Stimulated activated CD4-positive, alpha-beta T cell treated with anti-CD3 and anti-CD28 coated beads, TNF-alpha, amount 100 ng/mL, for 48 hours (primary cell): ENCODE results near the gene GRK5.
"Not testable (repeated sequence)": the region's sequence is repeated elsewhere in the genome, so short reads cannot be mapped to it uniquely, and the experiment has no call there.

Source experiments
- DNase-seq, 3 donors: peaks; one replicate each; pipeline ENCODE4 v3.0.0-alpha.2; 2020; ENCODE audit warnings: low read depth in 3 of 3

GRK5 gene

DNA sequence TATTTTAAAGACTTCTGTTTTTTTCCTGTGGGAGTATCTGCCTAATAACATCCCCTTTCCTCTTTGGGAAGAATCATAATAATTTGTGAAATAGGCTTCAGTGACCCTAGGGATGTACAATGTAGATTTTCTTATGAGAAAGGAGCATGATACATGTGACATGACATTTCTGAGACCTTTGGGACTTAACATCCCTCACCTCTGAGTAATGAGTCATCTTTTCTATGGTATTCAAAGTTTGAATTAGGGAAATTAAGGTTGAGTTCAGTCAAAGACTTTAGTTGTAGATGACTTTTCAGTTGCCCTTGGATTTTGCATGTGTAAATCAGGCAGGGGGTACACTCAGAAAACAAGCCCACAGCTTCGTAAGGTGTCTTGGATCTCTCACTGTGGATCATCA, 14.3 kb downstream of the GRK5 start:
- DNase-seq, result no peak

DNA sequence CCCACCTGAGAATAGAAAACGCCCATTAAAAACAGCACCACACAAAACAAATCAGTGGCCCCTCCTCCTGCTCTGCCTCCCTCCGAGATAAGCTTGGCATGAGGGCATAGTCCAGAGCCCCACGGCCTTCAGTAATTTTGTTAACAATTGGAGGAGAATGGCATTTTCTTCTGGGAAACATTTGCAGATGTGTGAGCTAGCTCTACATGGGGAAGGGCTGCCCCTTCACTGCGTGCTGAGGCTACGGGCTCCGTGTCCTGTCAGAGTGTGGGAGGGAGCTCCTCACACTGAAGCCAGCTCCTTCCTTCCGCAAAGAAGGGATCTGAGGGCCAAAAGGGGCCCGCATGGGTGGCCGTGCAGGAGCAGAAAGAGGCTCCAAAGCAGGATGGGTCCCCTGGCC, 15.2 kb downstream of the GRK5 start:
- no peak for DNase-seq

DNA sequence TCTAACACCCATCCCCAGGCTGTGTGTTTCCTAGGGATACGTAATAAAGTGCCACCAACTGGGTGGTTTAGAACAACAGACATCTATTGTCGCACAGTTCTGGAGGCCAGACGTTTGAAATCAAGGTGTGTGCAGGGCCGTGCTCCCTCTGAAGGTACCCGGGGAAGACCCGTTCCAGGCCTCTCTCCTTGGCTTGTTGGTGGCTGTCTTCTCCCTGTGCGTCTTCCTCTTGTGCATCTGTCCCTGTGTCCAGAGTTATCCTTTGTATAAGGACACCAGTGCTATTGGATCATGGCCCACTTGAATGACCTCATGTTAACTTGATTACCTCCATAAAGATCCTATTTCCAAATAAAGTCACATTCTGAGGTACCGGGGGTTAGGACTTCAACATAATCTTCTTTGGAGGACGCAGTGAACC, 15.6 kb downstream of the GRK5 start:
- no peak for DNase-seq

DNA sequence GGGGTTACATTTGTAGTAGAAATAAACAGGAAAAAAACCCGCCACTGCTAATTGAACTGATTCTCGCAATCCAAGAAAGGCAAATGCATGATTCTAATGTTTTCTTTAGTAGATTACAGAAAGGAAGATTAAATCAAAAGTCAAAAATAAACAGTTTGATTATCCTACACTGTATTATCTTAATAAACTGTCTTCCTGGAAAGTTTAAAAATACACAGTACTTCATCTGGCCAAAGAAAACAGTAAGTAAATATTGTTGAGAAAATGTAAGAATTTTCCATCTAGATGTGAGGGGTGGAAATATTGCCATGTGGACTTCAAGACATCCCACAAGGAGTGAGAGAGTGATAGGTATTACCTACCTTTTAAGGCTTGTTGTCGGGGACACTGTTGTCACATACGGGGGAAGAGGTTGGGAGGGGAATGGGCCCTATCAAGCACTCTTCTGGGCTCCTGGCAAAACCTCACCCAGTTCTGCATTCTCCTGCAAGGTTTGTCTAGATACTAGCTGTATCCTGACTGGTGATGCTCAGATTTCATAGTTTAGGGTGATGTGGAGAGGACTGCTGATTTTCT, 17.8 kb downstream of the GRK5 start:
- no peak for DNase-seq

DNA sequence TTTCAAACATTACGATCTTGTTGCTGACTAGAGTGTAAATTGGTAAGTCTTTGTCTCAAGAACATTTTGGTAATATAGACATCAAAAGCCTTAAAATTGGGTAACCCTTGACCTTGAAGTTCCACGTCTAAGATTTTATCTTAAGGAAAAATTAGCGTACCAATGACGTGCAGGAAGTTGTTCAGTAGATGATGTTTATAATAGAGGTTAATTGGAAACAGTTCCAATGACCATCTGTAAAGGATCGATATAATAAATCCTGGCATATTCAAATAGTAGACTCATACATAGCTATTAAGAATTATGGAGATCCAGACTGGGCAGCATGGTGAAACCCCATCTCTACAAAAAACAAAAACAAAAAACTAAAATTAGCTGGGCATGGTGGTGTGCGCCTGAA, 20.5 kb downstream of the GRK5 start:
- DNase-seq, result no peak

DNA sequence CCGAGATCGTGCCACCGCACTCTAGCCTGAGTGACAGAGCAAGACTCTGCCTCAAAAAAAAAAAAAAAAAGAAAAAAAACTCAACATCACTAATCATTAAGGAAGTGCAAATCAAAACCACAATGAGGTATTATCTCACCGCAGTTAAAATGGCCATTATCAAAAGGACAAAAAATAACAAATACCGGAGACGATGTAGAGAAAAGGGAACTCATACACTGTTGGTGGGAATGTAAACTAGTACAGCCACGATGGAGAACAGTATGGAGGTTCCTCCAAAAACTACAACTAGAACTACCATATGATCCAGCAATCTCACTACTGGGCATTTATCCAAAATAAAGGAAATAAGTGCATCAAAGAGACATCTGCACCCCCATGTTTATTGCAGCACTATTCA, 24.3 kb downstream of the GRK5 start:
- no peak for DNase-seq

DNA sequence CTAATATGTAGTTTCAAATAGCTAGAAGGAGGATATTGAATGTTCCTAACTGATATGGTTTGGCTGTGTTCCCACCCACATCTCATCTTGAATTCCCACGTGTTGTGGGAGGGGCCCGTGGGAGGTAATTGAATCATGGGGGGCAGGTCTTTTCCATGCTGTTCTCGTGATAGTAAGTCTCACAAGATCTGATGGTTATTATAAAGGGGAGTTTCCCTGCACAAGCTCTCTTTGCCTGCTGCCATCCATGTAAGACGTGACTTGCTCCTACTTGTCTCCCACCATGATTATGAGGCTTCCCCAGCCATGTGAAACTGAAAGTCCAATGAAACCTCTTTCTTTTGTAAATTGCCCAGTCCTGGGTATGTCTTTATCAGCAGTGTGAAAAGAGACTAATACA, 25.1 kb downstream of the GRK5 start:
- DNase-seq, result not testable (repeated sequence)

DNA sequence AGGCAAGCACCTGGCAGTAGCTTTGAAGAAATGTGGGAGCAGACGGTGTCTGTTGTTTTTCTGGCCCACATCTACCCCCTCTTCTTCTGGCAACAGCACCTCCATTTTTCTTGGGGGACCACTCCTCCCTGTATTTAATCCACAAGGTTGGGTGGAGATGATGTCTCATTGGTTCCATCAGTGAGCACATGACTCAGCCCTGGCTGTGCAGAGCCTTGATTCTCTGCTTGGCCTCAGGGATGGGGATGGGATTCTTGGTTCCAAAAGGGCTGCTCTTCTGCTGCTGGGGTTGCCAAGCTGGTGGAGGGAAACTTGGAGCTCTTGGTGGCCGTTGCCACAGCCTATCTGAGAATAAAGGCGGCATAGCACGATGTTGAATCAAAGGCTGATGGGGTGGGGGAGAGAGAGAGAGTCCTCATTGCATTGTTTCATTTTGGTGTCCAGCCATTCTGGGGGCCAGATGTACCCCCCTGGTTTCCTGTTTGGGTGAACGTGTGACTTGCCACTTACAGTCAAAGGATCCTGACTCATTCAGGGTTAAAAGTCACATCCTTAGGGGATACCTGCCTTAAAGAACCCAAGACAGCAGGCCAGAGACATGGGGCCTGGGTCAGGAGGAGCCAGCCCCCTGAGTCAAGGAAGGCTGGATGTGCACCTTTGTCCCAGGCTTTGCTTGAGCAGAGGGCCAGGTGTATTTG, 25.9 kb downstream of the GRK5 start:
- DNase-seq, result no peak

DNA sequence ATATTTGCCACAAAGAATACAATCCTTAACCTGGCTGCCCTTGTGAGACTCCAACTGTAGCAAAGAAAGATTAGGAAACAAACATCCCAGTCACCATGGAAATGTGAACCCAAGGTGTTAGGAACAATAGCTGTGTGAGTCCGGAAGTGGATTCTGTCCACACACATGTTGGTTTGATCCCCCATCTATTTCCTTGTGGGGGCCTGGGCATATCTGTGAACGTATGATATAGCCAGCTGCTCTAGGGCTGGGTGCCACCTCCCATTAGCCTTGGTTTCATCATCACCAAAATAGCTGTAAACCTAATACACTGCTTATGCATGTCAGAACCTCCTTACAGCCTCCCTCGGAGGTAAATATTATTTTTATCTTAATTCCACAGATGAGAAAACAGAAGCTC, 26.4 kb downstream of the GRK5 start:
- no peak for DNase-seq

DNA sequence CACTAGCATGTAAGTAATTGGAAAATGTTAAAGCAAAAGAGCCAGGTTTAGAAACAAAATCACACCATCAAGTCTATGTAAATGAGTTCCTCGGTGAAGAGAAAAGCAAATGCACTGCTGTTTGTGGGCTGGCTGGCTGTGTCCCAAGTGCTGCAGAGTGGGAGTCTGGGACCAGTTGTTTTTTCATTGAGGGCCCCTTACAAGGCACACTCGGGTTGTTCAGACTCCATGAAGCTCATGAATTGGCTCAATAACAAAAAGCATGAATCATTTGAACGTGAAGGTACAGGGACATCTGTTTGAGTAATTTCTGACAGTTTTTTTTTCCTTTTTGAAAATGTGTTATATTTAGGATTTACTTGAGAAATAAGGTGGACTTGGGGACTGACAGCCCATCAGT, 28.0 kb downstream of the GRK5 start:
- DNase-seq, result no peak

DNA sequence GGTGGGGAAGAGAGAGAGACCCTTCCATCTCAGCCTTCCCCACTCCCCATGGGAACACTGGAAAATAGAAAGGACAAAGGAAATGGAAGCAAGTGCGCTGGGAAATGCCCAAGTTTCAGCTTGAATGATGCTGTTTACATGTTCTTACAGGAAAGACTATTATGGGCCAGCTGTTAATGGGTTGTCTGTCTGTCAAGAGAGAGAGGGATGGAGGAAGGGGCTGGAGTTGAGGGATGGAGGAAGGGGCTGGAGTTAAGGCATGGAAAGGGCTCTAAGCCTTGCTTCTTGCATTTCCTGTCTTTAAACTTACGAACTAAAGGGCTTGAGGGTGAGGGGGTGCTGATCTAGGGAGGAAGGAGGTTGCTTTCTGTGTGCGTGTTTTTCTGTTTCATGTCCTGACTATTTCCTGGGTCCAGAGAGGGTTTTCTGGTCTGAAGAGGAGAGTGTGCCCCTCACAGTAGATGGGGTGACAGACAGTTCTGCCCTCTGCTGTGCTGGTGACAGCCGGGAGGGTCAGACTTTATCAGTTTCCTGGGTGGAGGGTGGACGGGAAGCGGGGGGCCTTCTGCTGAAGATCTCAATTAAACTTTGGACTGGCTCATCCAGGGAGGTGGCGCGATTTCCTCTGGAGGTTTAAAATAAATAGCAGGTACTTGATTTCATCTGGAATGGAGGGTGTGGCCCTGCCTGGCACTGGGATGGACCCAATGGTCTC, 30.5 kb downstream of the GRK5 start:
- no peak for DNase-seq

DNA sequence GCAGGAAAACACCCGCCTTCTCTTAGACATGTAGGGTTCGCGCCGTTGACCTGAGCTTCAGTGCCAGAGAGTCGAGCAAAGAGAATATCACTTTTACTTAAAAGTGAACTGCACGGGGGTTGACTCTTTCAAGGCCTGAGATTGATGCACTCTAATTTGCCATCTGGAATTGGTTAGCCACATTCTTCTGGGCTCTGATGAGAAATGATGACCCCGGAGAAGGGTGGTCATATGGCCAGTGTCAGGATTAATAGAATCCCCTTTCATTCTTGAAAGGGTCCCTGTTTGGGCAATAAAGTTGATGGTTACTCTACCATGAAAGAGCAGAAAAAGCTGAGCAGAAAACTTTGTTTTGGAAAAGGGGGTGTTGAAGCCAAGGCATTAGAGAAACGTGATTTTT, 31.2 kb downstream of the GRK5 start:
- DNase-seq, result no peak

DNA sequence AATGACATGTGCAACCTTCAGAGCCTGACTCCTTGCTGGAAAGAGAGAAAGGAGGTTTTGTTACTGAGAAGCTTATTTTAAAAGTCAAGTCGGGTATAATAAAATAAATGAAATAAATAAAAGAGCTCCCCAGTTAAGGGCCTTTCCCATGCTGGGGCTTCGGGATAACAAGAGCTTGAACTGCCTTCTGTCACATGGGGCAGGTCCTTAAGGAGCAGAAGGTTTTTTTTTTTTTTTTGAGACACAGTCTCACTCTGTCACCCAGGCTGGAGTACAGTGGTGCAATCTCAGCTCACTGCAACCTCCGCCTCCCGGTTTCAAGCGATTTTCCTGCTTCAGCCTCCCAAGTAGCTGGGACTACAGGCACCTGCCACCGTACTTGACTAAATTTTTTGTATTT, 31.6 kb downstream of the GRK5 start:
- DNase-seq, result not testable (repeated sequence)

DNA sequence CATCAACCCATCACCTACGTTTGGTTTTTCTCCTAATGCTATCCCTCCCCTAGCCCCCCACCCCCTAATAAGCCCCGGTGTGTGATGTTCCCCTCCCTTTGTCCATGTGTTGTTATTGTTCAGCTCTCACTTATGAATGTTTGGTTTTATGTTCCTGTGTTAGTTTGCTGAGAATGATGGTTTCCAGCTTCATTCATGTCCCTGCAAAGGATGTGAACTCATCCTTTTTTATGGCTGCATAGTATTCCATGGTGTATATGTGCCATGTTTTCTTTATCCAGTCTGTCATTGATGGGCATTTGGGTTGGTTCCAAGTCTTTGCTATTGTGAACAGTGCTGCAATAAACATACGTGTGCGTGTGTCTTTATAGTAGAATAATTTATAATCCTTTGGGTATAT, 32.3 kb downstream of the GRK5 start:
- not testable (repeated sequence) for DNase-seq

DNA sequence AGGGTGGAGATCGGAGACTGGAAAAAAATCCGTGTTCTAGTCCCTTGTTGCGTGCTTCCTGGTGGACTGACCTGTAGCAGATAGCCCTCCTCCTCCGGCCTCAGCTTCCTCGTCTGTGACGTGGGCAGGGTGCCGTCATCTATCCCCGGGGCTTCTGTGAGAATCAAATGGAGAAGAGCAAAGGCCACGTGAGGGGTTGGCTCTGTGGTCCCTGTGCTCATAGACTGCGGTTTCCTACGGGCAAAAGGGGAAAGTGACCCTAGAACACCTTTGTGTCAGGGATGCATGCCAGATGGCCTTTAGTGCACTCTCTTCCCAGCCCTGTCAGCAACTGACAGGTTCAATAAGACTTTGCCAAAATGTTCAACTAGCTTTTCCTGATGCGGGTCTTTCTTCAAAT, 33.7 kb downstream of the GRK5 start:
- DNase-seq, result no peak

DNA sequence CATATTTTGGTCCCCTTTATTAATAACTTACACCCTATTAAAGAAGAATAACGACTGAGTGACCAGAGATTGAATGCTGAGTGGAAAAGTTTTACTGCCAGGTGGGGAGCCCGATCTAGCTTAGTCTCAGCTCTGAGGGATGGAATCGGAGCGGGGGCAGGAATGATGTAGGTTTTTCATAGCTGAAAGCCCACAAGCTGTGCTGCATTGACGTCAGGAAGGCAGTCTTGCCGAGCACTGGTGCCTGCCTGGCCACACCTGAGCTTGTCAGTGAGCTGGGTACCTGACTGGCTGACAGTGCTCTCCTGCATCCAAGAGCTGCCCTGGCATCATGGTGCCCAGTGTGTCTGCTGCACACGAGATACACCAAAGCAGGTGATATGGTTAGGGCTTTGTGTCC, 34.8 kb downstream of the GRK5 start:
- no peak for DNase-seq

DNA sequence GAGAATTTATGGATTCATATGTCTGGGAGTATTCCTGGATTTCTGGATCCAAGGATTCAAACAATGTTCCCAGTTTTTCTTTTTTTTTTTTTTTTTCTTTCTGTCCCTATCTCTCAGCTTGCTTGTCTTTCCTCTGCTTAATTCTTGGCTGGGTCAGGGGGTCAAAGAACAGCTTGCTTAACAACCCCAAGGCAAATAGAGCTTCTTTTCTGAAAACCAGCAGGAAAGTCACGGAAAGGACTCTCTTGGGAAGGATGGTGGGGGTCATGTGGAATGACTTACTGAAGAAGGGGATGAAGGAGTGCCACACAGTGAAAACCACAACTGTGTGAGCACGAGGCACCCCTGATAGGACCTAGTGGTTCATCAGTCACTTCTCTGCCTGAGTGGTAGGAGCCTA, 36.1 kb downstream of the GRK5 start:
- no peak for DNase-seq

DNA sequence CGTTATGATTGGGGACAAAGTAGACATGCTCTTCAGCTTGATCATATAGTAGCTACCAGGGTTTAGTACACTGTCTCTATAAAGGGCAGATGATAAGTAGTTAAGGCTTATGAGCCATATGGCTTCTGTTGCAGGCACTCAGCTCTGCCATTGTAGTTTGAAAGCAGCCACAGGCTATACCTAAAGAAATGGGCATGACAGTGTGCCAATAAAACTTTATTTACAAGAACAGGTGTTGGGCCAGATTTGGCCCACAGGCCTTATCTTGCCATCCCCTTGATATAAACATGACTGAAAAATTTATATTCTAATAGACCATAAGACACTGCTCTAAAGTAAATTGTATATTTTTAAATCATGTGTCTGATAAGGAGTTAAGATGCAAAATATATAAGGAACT, 36.6 kb downstream of the GRK5 start:
- no peak for DNase-seq

DNA sequence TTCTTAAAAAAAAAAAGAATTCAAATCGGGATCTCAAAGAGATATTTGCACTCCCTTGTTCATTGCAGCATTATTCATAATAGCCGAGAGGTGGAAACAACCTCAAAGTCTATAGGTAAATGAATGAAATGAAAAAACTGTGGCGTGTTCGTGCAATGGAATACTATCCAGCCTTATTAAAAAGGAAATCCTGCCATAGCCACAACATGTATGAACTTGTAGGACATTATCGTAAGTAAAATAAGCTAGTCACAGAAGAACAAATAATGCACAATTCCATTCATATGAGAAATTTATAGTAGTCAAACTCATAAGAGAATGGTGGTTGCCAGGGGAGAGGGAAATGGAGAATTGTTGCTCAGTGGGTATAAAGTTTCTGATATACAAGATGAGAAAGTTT, 37.9 kb downstream of the GRK5 start:
- DNase-seq, result no peak

DNA sequence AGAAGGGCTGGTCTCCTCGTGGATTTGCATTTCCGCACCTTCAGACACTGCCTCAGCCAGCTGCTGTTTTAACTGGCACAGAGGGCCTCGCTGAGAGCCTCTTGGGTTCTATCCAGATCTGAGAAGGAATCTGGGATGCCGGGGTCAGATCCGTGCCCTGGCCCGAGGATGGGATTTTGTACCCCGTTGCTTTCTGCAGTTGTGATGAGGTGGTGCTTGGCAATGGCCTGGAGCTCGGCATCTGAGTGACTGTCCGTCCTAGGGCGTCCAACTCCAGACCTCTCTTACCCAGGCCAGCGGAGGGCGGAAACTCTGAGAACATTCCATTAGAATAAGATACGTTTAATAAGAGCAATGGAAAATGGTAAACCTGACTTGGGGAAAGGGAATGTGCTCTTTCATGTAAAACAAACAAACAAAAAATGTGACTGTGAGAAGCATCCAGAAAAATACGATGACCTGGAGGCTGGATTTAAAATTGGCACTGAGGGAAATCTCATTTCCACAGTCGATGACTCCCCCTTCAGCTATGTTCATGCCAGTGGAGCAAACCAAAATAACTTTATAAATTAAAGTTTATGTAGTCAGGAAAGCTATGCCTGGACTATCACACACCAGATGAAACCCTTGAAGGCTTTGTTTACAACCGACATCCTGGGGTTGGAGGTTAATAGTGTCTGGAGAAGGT, 39.6 kb downstream of the GRK5 start:
- no peak for DNase-seq

DNA sequence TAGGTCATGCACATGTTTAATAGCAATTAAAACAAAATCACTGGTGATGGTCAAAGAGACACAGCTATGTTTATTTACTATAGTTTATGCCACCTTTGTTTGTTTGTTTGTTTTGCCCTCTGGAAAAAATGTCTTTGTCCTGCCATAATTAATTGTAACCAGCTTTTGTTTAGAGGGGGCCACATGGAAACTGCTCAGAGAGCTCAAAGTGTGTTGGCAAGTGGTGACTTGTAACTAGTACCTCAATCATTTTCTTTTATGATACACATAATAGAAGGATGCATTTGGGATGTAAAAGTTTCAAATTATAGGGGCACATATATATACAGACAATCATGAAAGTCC, 40.2 kb downstream of the GRK5 start:
- DNase-seq, result no peak

DNA sequence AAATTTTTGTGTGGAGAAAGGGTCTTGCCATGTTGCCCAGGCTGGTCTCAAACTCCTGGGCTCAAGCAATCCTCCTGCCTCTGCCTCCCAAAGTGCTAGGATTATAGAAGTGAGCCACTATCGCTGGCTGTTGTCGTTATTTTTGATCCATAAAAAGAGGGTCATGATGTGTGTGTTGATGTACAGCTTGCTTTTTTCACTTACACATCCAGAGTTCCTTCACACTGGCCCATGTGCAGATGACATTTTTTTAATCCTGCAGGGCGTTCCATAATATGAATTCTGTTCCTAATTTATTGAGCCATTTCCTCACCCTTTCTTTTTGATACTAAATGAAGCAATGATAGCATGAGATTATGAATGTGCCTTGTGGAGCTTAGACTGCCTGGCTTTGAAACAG, 40.8 kb downstream of the GRK5 start:
- no peak for DNase-seq

DNA sequence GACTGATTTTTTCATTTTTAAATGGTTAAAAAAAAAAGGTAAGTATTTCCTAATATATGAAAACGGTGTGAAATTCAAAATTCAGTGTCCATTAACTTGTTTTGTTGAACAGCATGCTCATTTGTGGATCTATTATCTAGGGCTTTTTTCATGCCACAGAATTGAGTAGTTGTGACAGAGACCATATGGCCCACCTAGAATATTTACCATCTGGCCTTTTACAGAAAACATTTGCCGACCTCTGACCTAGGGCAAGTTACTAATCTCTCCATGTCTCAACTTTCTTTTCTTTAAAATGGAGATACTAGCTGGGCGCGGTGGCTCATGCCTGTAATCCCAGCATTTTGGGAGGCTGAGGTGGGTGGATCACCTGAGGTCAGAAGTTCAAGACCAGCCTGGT, 41.3 kb downstream of the GRK5 start:
- no peak for DNase-seq
